OCI-LY7 (cell line): ENCODE measurements around the gene CCNL2. TPM values are rescaled to one million over a fixed set of nuclear protein-coding genes. Genes with fewer than 3 reads are reported as not detected.

ENCODE experiments used
- BruUV-seq: library from RNA; stranded (reverse); fragments of 400-500 nt; replicated peaks from 2 replicates; lab custom pipeline; 2021; lab: Mats Ljungman, UMichigan
- CTCF ChIA-PET: fragments of 300-600 bp; sonication (Branson Sonifier 250); formaldehyde crosslinking; loops from one replicate; lab custom pipeline; 2022; ENCODE audit warnings: antibody characterized with exemption; ENCODE audit not compliant: unreplicated experiment; lab: Charles Lee
- POLR2A ChIA-PET: fragments of 300-600 bp; sonication (Branson Sonifier 250); formaldehyde crosslinking; loops from one replicate; lab custom pipeline; 2022; ENCODE audit warnings: antibody characterized with exemption; lab: Charles Lee
- DNase-seq: peaks from one replicate; pipeline ENCODE4 v3.0.0-alpha.2; 2015; ENCODE audit warnings: low spot score
- H2AFZ ChIP-seq: fragments of 200-600 bp; sonication (generic), shearing (Covaris generic); 2 replicates; pipeline ENCODE4 v1.6.1; 2014; ENCODE audit warnings: mild to moderate bottlenecking, antibody characterized with exemption, low read length, moderate library complexity
- H3K27ac ChIP-seq: fragments of 200-600 bp; sonication (generic); 2 replicates; pipeline ENCODE4 v1.5.1; 2014; ENCODE audit warnings: mixed run types, low read depth, mild to moderate bottlenecking, moderate library complexity, low read length, inconsistent platforms; ENCODE audit not compliant: poor library complexity, severe bottlenecking
- H3K36me3 ChIP-seq: fragments of 200-600 bp; sonication (generic); 2 replicates; pipeline ENCODE4 v1.6.1; 2014; ENCODE audit warnings: mild to moderate bottlenecking, antibody characterized with exemption, low read length, moderate library complexity, mixed read lengths; ENCODE audit not compliant: insufficient read depth
- H3K4me1 ChIP-seq: fragments of 200-600 bp; sonication (generic); 2 replicates; pipeline ENCODE4 v1.5.1; 2014; ENCODE audit warnings: mild to moderate bottlenecking, low read length; ENCODE audit not compliant: insufficient read depth, poor library complexity, severe bottlenecking
- H3K4me2 ChIP-seq: fragments of 200-600 bp; sonication (generic); 2 replicates; pipeline ENCODE4 v1.6.1; 2014; ENCODE audit warnings: mild to moderate bottlenecking, low read length
- H3K4me3 ChIP-seq: fragments of 200-600 bp; sonication (generic); 2 replicates; pipeline ENCODE4 v1.5.1; 2014; ENCODE audit warnings: mild to moderate bottlenecking, low read depth, low read length; ENCODE audit not compliant: poor library complexity, severe bottlenecking
- H3K79me2 ChIP-seq: fragments of 200-600 bp; sonication (generic); 2 replicates; pipeline ENCODE4 v1.6.1; 2016; ENCODE audit warnings: low read depth, mild to moderate bottlenecking, low read length, moderate library complexity, mixed read lengths; ENCODE audit not compliant: insufficient read depth
- H3K9me2 ChIP-seq: fragments of 200-600 bp; sonication (generic); 2 replicates; pipeline ENCODE4 v1.6.1; 2016; ENCODE audit warnings: mild to moderate bottlenecking, low read length, mixed read lengths; ENCODE audit not compliant: insufficient read depth
- H3K9me3 ChIP-seq: fragments of 200-600 bp; sonication (generic); 2 replicates; pipeline ENCODE4 v1.6.1; 2014; ENCODE audit warnings: mild to moderate bottlenecking, mixed run types, low read length, mixed read lengths
- H4K20me1 ChIP-seq: fragments of 200-600 bp; sonication (generic); 2 replicates; pipeline ENCODE4 v1.6.1; 2014; ENCODE audit warnings: mild to moderate bottlenecking, antibody characterized with exemption, low read length, moderate library complexity, mixed read lengths; ENCODE audit not compliant: insufficient read depth
- EZH2phosphoT487 ChIP-seq: fragments of 200-600 bp; sonication (generic); IDR thresholded peaks from 2 replicates; pipeline ENCODE4 v1.6.1; 2018; ENCODE audit warnings: low read depth, borderline replicate concordance, mild to moderate bottlenecking, mixed run types, antibody characterized with exemption, low read length, moderate library complexity, mixed read lengths
- intact Hi-C: fragments of 100-400 bp; cut with micrococcal nuclease; formaldehyde crosslinking; loops from one replicate; pipeline ENCODE4 v1.10.0; 2022; ENCODE audit not compliant: unreplicated experiment
- total RNA-seq, 2 experiments: library from RNA; depleted of rRNA in 1 of 2; stranded (reverse); fragments of >200 nt in 1 of 2; shearing (Covaris generic) in 1 of 2; gene quantifications; 2 replicates each; pipeline ENCODE4 v1.2.3, GENCODE V29; 2014 to 2022
- TF ChIP-seq, protein P1 (sequence below): fragments of 200-600 bp; sonication (generic); conservative IDR thresholded peaks from 2 replicates; pipeline ENCODE4 v1.5.1; 2014; ENCODE audit warnings: mild to moderate bottlenecking, antibody characterized with exemption, low read length, moderate library complexity, mixed read lengths

CCNL2 gene
- total RNA-seq, 2 experiments from 2014 or later = 213 to 307 TPM

GRCh38 chr1:1391225-1391624 is 7.9 kb downstream of the CCNL2 start:
- Histone ChIP-seq H4K20me1 (no peaks in the 10 kb centered on the region), H3K9me2 (no peaks in the 10 kb centered on the region), H3K4me1 (no peaks in the 10 kb centered on the region), H3K27ac (no peak overlapping the region), H3K4me2 (no peak overlapping the region), H3K36me3 (peaks cover 96% of the 10 kb centered on the region), H3K4me3 (no peak overlapping the region), H3K79me2 (peaks cover 9% of the 10 kb centered on the region; the same call in 1 of the 2 replicates), H2AFZ (no peak overlapping the region), H3K9me3 (no peaks in the 10 kb centered on the region)
- intact Hi-C loops = no loop called here
- DNase-seq = no peak
- ChIA-PET POLR2A (interaction anchor here (0.8 kb wide), 2 partner anchors 14 to 26 kb away, joined by 3 read pairs; no protein-coding TSS in a partner anchor), CTCF (no interaction called here)
- BruUV-seq = TSS peak; percentile 30
- no peak for TF ChIP-seq EZH2phosphoT487
- TF ChIP-seq, protein P1, sequence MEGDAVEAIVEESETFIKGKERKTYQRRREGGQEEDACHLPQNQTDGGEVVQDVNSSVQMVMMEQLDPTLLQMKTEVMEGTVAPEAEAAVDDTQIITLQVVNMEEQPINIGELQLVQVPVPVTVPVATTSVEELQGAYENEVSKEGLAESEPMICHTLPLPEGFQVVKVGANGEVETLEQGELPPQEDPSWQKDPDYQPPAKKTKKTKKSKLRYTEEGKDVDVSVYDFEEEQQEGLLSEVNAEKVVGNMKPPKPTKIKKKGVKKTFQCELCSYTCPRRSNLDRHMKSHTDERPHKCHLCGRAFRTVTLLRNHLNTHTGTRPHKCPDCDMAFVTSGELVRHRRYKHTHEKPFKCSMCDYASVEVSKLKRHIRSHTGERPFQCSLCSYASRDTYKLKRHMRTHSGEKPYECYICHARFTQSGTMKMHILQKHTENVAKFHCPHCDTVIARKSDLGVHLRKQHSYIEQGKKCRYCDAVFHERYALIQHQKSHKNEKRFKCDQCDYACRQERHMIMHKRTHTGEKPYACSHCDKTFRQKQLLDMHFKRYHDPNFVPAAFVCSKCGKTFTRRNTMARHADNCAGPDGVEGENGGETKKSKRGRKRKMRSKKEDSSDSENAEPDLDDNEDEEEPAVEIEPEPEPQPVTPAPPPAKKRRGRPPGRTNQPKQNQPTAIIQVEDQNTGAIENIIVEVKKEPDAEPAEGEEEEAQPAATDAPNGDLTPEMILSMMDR = no peak

DNA sequence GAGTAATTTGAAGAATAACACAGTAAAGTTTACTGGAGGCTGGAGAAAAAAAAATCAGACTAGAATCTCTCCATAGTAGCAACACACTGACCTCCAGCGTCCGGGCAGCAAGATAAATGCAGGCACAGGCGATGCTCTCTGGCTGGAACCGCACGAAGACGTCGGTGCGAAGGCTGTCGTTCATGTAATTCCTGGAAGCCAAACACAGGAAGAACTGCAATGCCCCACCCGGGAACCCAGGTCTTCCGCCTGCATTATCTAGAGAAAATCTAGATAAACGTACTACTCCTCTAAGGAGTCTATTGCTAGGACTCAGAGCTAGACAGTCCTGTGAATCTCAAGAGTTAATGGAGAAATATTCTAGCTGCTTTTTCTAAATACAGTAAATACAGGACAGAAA is 8.5 kb downstream of the CCNL2 start:
- DNase-seq = no peak
- no peak for TF ChIP-seq EZH2phosphoT487
- TF ChIP-seq, protein P1 = no peak
- Histone ChIP-seq H3K9me2 (no peaks in the 10 kb centered on the region), H2AFZ (no peak overlapping the region), H3K4me2 (no peak overlapping the region), H3K36me3 (peaks cover 99% of the 10 kb centered on the region), H3K4me1 (no peaks in the 10 kb centered on the region), H4K20me1 (no peaks in the 10 kb centered on the region), H3K9me3 (no peaks in the 10 kb centered on the region), H3K27ac (no peak overlapping the region), H3K4me3 (no peak overlapping the region), H3K79me2 (peaks cover 9% of the 10 kb centered on the region; the same call in 1 of the 2 replicates)
- ChIA-PET POLR2A (interaction anchor here (0.8 kb wide), 1 partner anchor 25 kb away, joined by 3 read pairs; no protein-coding TSS in a partner anchor), CTCF (no interaction called here)
- BruUV-seq = no TSS peak
- intact Hi-C loops = no loop called here

DNA sequence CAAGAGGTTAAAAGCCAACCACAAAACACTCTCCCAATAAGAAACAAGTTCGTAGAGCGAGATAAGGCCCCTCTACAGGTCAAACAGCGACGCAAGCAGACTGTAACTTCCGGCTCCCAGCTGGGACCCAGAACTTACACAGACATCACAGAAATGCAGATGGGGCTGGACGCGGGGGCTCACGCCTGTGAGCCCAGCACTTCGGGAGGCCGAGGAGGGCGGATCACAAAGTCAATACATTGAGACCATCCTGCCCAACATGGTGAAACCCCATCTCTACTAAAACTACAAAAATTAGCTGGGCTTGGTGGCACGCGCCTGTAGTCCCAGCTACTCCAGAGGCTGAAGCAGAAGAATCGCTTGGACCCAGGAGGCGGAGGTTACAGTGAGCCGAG is 11.1 kb downstream of the CCNL2 start:
- H3K9me3 ChIP-seq = no peaks in the 10 kb centered on the region
- no peaks in the 10 kb centered on the region for H3K9me2 ChIP-seq
- no peak overlapping the region for H3K27ac ChIP-seq
- H3K4me3 ChIP-seq = no peak overlapping the region
- peaks cover 91% of the 10 kb centered on the region for H3K36me3 ChIP-seq
- H3K4me1 ChIP-seq = no peaks in the 10 kb centered on the region
- POLR2A ChIA-PET = interaction anchor here (0.6 kb wide), 1 partner anchor 10 kb away, joined by 4 read pairs; no protein-coding TSS in a partner anchor
- no TSS peak for BruUV-seq
- CTCF ChIA-PET = no interaction called here
- no peak overlapping the region for H2AFZ ChIP-seq
- H3K79me2 ChIP-seq = no peaks in the 10 kb centered on the region
- DNase-seq = no peak
- no peak for TF ChIP-seq EZH2phosphoT487
- TF ChIP-seq, protein P1 = no peak
- H4K20me1 ChIP-seq = no peaks in the 10 kb centered on the region
- intact Hi-C loops = no loop called here
- H3K4me2 ChIP-seq = no peak overlapping the region
